Keratinocyte (primary cell): Measurements from ENCODE around the gene ARMH1. TPM values are rescaled to one million over a fixed set of nuclear protein-coding genes. Genes with fewer than 3 reads are reported as not detected.

Experiments used
- DNase-seq: peaks from one replicate; pipeline ENCODE4 v3.0.0-alpha.2; 2011; ENCODE audit warnings: low read depth, missing footprints, low spot score
- FAIRE-seq: peaks from 2 replicates; lab custom pipeline; 2011; peaks lifted over from hg19 to GRCh38; lab: Jason Lieb, UNC
- H2AFZ ChIP-seq: 2 replicates; pipeline ENCODE4 v1.6.0; 2012; ENCODE audit warnings: low read length, control low read depth, inconsistent platforms; ENCODE audit not compliant: control insufficient read depth
- H3K27ac ChIP-seq: 2 replicates; pipeline ENCODE4 v1.5.1; 2011; ENCODE audit warnings: low read length; ENCODE audit not compliant: control insufficient read depth, insufficient read depth
- H3K27me3 ChIP-seq: 3 replicates; pipeline ENCODE4 v1.6.0; 2011; ENCODE audit warnings: low read length; ENCODE audit not compliant: control insufficient read depth, insufficient read depth; ENCODE audit errors: extremely low read depth
- H3K36me3 ChIP-seq, 2 experiments: 2 replicates in 1 of 2; 3 replicates in 1 of 2; pipeline ENCODE4 v1.5.1; 2011; ENCODE audit warnings: low read length in 2 of 2, mild to moderate bottlenecking in 1 of 2; ENCODE audit not compliant: control insufficient read depth in 2 of 2, insufficient read depth in 2 of 2; ENCODE audit errors: extremely low read depth in 1 of 2
- H3K4me1 ChIP-seq: 3 replicates; pipeline ENCODE4 v1.5.1; 2011; ENCODE audit warnings: low read length; ENCODE audit not compliant: control insufficient read depth, insufficient read depth; ENCODE audit errors: extremely low read depth
- H3K4me2 ChIP-seq: 3 replicates; pipeline ENCODE4 v1.6.0; 2011; ENCODE audit warnings: low read depth, low read length; ENCODE audit not compliant: control insufficient read depth, insufficient read depth; ENCODE audit errors: extremely low read depth
- H3K4me3 ChIP-seq, 3 experiments: fragments of 200-600 bp in 1 of 3; sonication (generic) in 1 of 3; 2 replicates in 2 of 3; 3 replicates in 1 of 3; pipeline ENCODE4 v1.5.1; 2011 to 2016; ENCODE audit warnings: low read length in 3 of 3, mild to moderate bottlenecking in 3 of 3, control low read depth in 2 of 3, inconsistent platforms in 1 of 3, low read depth in 1 of 3, mixed read lengths in 1 of 3, mixed run types in 1 of 3, moderate library complexity in 1 of 3; ENCODE audit not compliant: control insufficient read depth in 2 of 3, insufficient read depth in 2 of 3; ENCODE audit errors: extremely low read depth in 1 of 3
- H3K79me2 ChIP-seq: 2 replicates; pipeline ENCODE4 v1.6.0; 2012; ENCODE audit warnings: low read length; ENCODE audit not compliant: control insufficient read depth, insufficient read depth
- H3K9ac ChIP-seq: 3 replicates; pipeline ENCODE4 v1.6.0; 2011; ENCODE audit warnings: low read length; ENCODE audit not compliant: control insufficient read depth, insufficient read depth; ENCODE audit errors: extremely low read depth
- H3K9me1 ChIP-seq: 3 replicates; pipeline ENCODE4 v1.6.0; 2011; ENCODE audit warnings: low read length; ENCODE audit not compliant: control insufficient read depth, insufficient read depth; ENCODE audit errors: extremely low read depth
- H3K9me3 ChIP-seq: 2 replicates; pipeline ENCODE4 v1.5.1; 2012; ENCODE audit warnings: low read depth, low read length; ENCODE audit not compliant: control insufficient read depth
- H4K20me1 ChIP-seq: 3 replicates; pipeline ENCODE4 v1.6.0; 2011; ENCODE audit warnings: low read length; ENCODE audit not compliant: control insufficient read depth, insufficient read depth; ENCODE audit errors: extremely low read depth
- EZH2 ChIP-seq: IDR thresholded peaks from one replicate; pipeline ENCODE4 v1.6.1; 2012; ENCODE audit warnings: inconsistent platforms, mild to moderate bottlenecking, low read length, moderate library complexity
- dilution Hi-C: fragments of 300-500 bp; cut with MboI; formaldehyde crosslinking; loops from one replicate; pipeline ENCODE4 v1.7.0; 2020; ENCODE audit warnings: low sequenced_read_pairs; ENCODE audit not compliant: extremely low pct_ligation_motif_present
- polyA plus RNA-seq, 5 experiments: library from polyadenylated mRNA; depleted of rRNA in 3 of 5; stranded (reverse) in 3 of 5; stranded (forward) in 1 of 5; unstranded in 1 of 5; fragments of >200 nt; gene quantifications; 1 replicate in 1 of 5; 2 replicates in 3 of 5; 3 replicates in 1 of 5; pipeline versions ENCODE4 v1.2.1 to v1.2.3, GENCODE V29; 2011 to 2012; ENCODE audit warnings: missing spikeins in 2 of 5, low read depth in 1 of 5, low replicate concordance in 1 of 5
- TF ChIP-seq, protein P1 (sequence below), 3 experiments: IDR thresholded peaks in 1 of 3; conservative IDR thresholded peaks in 1 of 3; optimal IDR thresholded peaks in 1 of 3; 2 replicates in 2 of 3; 3 replicates in 1 of 3; pipeline versions ENCODE3 to v1.5.1; 2011; ENCODE audit warnings: low read length in 3 of 3, mild to moderate bottlenecking in 3 of 3, moderate library complexity in 2 of 3, control low read depth in 1 of 3, inconsistent platforms in 1 of 3; ENCODE audit not compliant: insufficient read depth in 2 of 3; ENCODE audit errors: extremely low read depth in 1 of 3

The ARMH1 gene
- polyA plus RNA-seq, 1 donor (not counting 4 experiments of a cell fraction or from before 2014, with no cell fraction given): 0.22 TPM

GRCh38 chr1:44695671-44696070 lies 21.2 kb downstream of the ARMH1 start:
- no peak for FAIRE-seq
- DNase-seq: no peak
- Histone ChIP-seq H3K4me1 (no peaks in the 10 kb centered on the region), H3K4me2 (no peak overlapping the region), H3K36me3 (no peaks in the 10 kb centered on the region), H3K4me3 (no peak overlapping the region), H2AFZ (no peak overlapping the region), H4K20me1 (no peaks in the 10 kb centered on the region), H3K27me3 (peaks cover 7% of the 10 kb centered on the region), H3K79me2 (no peaks in the 10 kb centered on the region), H3K9me1 (no peaks in the 10 kb centered on the region), H3K9ac (no peak overlapping the region), H3K9me3 (no peaks in the 10 kb centered on the region), H3K27ac (no peak overlapping the region)
- no peak for TF ChIP-seq EZH2
- TF ChIP-seq, protein P1, sequence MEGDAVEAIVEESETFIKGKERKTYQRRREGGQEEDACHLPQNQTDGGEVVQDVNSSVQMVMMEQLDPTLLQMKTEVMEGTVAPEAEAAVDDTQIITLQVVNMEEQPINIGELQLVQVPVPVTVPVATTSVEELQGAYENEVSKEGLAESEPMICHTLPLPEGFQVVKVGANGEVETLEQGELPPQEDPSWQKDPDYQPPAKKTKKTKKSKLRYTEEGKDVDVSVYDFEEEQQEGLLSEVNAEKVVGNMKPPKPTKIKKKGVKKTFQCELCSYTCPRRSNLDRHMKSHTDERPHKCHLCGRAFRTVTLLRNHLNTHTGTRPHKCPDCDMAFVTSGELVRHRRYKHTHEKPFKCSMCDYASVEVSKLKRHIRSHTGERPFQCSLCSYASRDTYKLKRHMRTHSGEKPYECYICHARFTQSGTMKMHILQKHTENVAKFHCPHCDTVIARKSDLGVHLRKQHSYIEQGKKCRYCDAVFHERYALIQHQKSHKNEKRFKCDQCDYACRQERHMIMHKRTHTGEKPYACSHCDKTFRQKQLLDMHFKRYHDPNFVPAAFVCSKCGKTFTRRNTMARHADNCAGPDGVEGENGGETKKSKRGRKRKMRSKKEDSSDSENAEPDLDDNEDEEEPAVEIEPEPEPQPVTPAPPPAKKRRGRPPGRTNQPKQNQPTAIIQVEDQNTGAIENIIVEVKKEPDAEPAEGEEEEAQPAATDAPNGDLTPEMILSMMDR (optimal IDR thresholded peaks at IDR 0.05 in 1 of 3, IDR thresholded peaks at IDR 0.05 in 1 of 3, conservative IDR thresholded peaks at IDR 0.05 in 1 of 3; ENCODE audit: extremely low read depth in 1 of 3, insufficient read depth in 2 of 3, low read length in 3 of 3): no peak
- dilution Hi-C loops: no loop called here

GRCh38 chr1:44696101-44696500 lies 21.6 kb downstream of the ARMH1 start:
- no peaks in the 10 kb centered on the region for H3K79me2 ChIP-seq
- dilution Hi-C loops: no loop called here
- no peaks in the 10 kb centered on the region for H3K9me1 ChIP-seq
- H3K36me3 ChIP-seq: no peaks in the 10 kb centered on the region
- TF ChIP-seq EZH2: no peak
- TF ChIP-seq, protein P1 (optimal IDR thresholded peaks at IDR 0.05 in 1 of 3, IDR thresholded peaks at IDR 0.05 in 1 of 3, conservative IDR thresholded peaks at IDR 0.05 in 1 of 3; ENCODE audit: extremely low read depth in 1 of 3, insufficient read depth in 2 of 3, low read length in 3 of 3): no peak
- H3K27me3 ChIP-seq: peaks cover 7% of the 10 kb centered on the region
- no peak overlapping the region for H3K4me2 ChIP-seq
- H3K9ac ChIP-seq: no peak overlapping the region
- H4K20me1 ChIP-seq: no peaks in the 10 kb centered on the region
- H3K27ac ChIP-seq: no peak overlapping the region
- no peak for FAIRE-seq
- no peak for DNase-seq
- no peaks in the 10 kb centered on the region for H3K4me1 ChIP-seq
- no peaks in the 10 kb centered on the region for H3K9me3 ChIP-seq
- no peak overlapping the region for H3K4me3 ChIP-seq
- H2AFZ ChIP-seq: no peak overlapping the region
